Memory B cell (primary cell): ENCODE results near the gene SIGLECL1.

Source experiments
- ATAC-seq: fragments of 150-1000 bp; cut with Tn5 transposase; 2 replicates; pipeline ENCODE4 v1.10.0; 2021; ENCODE audit warnings: low read depth, mild to moderate bottlenecking, moderate library complexity
- DNase-seq, 2 donors: peaks; one replicate each; pipeline ENCODE4 v3.0.0; 2022; ENCODE audit warnings: low spot score in 2 of 2
- H3K27ac Mint-ChIP-seq: one replicate; pipeline ENCODE4 v1.8.0; 2022; ENCODE audit warnings: mild to moderate bottlenecking, moderate library complexity, mixed read lengths
- H3K27me3 Mint-ChIP-seq: one replicate; pipeline ENCODE4 v1.8.0; 2022; ENCODE audit warnings: mixed read lengths
- H3K36me3 Mint-ChIP-seq: one replicate; pipeline ENCODE4 v1.8.0; 2022; ENCODE audit warnings: mild to moderate bottlenecking, mixed read lengths
- H3K4me1 Mint-ChIP-seq: one replicate; pipeline ENCODE4 v1.8.0; 2022; ENCODE audit warnings: mixed read lengths
- H3K4me3 Mint-ChIP-seq: one replicate; pipeline ENCODE4 v1.8.0; 2022; ENCODE audit warnings: mild to moderate bottlenecking, moderate library complexity, mixed read lengths
- H3K9me3 Mint-ChIP-seq: one replicate; pipeline ENCODE4 v1.8.0; 2022; ENCODE audit warnings: mixed read lengths

SIGLECL1 gene

GRCh38 chr19:51259348-51260245 lies 8.7 kb downstream of the SIGLECL1 start:
- H3K9me3 Mint-ChIP-seq: no peaks in the 10 kb centered on the region
- ATAC-seq (no peak), DNase-seq (no peak)
- no peak overlapping the region for H3K27ac Mint-ChIP-seq
- H3K27me3 Mint-ChIP-seq: peaks cover 10% of the 10 kb centered on the region
- H3K4me1 Mint-ChIP-seq: peaks cover 4% of the 10 kb centered on the region
- H3K36me3 Mint-ChIP-seq: no peaks in the 10 kb centered on the region
- H3K4me3 Mint-ChIP-seq: no peak overlapping the region

DNA sequence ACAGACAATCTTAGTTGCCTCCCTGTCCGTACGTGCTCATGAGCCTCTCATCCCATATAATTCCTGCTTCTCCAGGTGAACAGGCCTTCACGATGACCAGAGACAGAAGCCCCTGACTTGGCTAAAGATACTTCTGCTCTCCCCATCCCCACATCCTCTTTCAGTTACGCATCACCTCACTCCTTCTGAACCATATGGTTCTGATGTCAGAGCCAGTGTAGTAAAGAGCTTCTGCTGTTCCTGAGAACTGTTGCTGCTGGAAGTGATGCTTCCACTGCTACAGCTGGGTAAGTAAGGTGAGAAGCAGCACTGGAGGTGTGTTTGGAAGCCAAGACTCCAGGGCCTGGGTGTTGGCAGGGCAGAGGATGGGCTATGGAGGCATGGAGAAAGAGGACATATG lies 12.9 kb downstream of the SIGLECL1 start:
- ATAC-seq: no peak
- Mint-ChIP-seq H3K27me3 (peaks cover 13% of the 10 kb centered on the region), H3K27ac (no peak overlapping the region), H3K9me3 (no peaks in the 10 kb centered on the region), H3K4me1 (no peaks in the 10 kb centered on the region), H3K36me3 (no peaks in the 10 kb centered on the region), H3K4me3 (no peak overlapping the region)
- DNase-seq: no peak

GRCh38 chr19:51271067-51271466 lies 20.2 kb downstream of the SIGLECL1 start:
- Mint-ChIP-seq H3K4me3 (no peak overlapping the region), H3K9me3 (peaks cover 3% of the 10 kb centered on the region), H3K27me3 (peaks cover 10% of the 10 kb centered on the region), H3K36me3 (no peaks in the 10 kb centered on the region), H3K27ac (no peak overlapping the region), H3K4me1 (peaks cover 2% of the 10 kb centered on the region)
- ATAC-seq (no peak), DNase-seq (no peak)

- H3K9me3 Mint-ChIP-seq: peaks cover 3% of the 10 kb centered on the region
- H3K4me1 Mint-ChIP-seq: peaks cover 2% of the 10 kb centered on the region
- no peak for DNase-seq
- H3K27ac Mint-ChIP-seq: no peak overlapping the region
- ATAC-seq: no peak
- no peaks in the 10 kb centered on the region for H3K36me3 Mint-ChIP-seq
- no peak overlapping the region for H3K4me3 Mint-ChIP-seq
- peaks cover 10% of the 10 kb centered on the region for H3K27me3 Mint-ChIP-seq
Observed at GRCh38 chr19:51272183-51272810, 21.4 kb downstream of the SIGLECL1 start.

DNA sequence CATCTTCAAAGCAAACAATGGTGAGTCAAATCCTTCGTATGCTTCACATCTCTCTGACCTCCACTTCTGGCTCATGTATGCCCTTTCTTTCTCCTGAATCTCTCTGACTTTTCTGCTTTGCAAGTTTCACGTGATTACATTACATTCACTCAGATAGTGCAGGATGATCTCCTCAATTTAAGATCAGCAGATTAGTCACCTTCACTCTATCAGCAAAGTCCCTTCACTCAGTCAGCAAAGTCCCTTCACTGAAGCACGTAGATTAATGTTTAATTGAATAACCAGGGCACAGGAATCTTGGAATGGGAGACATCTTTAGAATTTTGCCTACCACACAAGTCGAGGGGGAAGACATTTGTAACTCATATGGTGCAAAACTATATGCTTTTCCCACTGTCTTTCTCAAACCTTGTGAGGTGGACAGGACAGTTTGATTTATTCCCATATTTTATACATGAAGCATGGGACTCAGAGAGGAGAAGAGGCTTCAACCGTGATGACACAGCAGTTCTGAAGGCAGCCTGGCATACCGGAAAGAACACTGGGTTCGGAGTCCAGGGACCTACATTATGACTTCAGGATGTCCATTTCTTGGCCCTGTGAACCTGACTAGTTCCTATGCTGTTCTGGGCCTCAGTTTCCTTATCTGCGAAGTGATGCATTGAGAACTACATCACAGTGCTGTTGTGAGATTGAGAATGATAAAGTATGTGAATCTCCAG lies 23.3 kb downstream of the SIGLECL1 start:
- H3K9me3 Mint-ChIP-seq: peaks cover 4% of the 10 kb centered on the region
- DNase-seq (no peak), ATAC-seq (no peak)
- H3K4me3 Mint-ChIP-seq: no peak overlapping the region
- H3K36me3 Mint-ChIP-seq: no peaks in the 10 kb centered on the region
- peaks cover 13% of the 10 kb centered on the region for H3K27me3 Mint-ChIP-seq
- peaks cover 2% of the 10 kb centered on the region for H3K4me1 Mint-ChIP-seq
- H3K27ac Mint-ChIP-seq: no peak overlapping the region

DNA sequence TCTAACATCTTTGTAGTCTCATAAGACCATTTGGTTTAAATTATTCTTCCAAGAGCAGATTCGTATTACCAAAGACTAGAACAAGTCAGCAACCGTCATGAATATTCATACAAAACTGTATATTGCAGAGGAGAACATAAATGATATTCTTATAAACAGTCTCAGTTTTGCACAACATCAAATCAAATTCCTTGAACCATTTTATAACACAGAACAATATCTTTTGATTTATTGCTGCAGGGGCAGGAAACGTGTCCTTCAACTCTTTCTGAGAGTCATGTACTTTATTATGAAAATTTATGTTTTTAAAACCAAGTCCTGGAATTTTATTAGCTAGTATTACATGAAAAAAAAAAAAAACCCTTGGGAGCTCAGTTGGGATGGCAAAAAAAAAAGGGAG lies 26.2 kb downstream of the SIGLECL1 start:
- Mint-ChIP-seq H3K27me3 (peaks cover 10% of the 10 kb centered on the region), H3K36me3 (no peaks in the 10 kb centered on the region), H3K4me3 (no peak overlapping the region), H3K4me1 (peaks cover 2% of the 10 kb centered on the region), H3K9me3 (peaks cover 4% of the 10 kb centered on the region), H3K27ac (no peak overlapping the region)
- DNase-seq (no peak), ATAC-seq (no peak)

DNA sequence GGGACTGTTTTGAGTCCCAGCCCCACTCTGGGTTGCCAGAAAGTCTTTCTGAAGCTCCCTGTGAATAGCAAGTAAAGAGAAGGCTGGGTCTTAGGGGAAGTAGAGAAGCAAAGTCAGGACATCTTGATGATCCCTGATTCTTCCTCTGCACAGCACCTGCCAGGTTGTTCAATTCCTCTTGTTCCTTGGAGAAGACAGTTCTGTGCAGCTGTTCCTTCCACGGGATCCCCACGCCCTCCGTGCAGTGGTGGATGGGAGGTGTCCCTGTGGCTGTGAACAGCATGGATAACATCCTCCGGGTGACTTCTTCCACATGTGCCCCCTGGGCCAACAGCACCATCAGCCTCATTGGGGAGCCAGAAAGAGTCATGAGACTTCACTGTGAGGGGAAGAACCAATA lies 31.5 kb downstream of the SIGLECL1 start:
- DNase-seq (no peak), ATAC-seq (no peak)
- Mint-ChIP-seq H3K4me3 (no peak overlapping the region), H3K4me1 (no peaks in the 10 kb centered on the region), H3K36me3 (no peaks in the 10 kb centered on the region), H3K27me3 (peaks cover 6% of the 10 kb centered on the region), H3K27ac (no peak overlapping the region), H3K9me3 (peaks cover 6% of the 10 kb centered on the region)

- Mint-ChIP-seq H3K4me3 (no peak overlapping the region), H3K27ac (no peak overlapping the region), H3K4me1 (no peaks in the 10 kb centered on the region), H3K9me3 (peaks cover 7% of the 10 kb centered on the region), H3K27me3 (peaks cover 2% of the 10 kb centered on the region), H3K36me3 (peaks cover 1% of the 10 kb centered on the region)
- no peak for ATAC-seq
- DNase-seq: no peak
Observed at GRCh38 chr19:51285682-51286081, 34.8 kb downstream of the SIGLECL1 start.

DNA sequence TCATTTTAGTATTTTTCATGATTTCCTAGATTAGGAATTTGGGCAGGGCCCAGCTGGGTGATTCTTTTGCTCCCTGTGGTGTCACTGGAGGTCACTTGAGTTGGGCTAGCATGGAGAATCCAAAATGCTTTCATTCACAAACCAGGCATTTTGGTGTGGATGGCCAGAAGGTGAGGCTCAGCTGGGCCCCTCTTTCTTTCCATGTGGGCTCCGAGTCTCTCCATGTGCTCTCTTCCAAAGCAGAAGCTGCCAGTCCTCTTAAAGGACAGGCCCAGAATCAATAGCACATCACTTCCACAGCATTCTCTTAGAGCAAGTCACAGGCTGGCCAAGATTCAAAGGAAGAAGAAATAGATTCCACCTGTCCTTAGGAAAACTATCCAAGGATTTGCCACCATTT lies 38.8 kb downstream of the SIGLECL1 start:
- no peak for ATAC-seq
- Mint-ChIP-seq H3K27me3 (peaks cover 11% of the 10 kb centered on the region), H3K36me3 (peaks cover 1% of the 10 kb centered on the region), H3K4me1 (no peaks in the 10 kb centered on the region), H3K9me3 (peaks cover 2% of the 10 kb centered on the region), H3K4me3 (no peak overlapping the region), H3K27ac (no peak overlapping the region)
- DNase-seq: no peak

GRCh38 chr19:51292971-51293370 lies 42.1 kb downstream of the SIGLECL1 start:
- ATAC-seq (no peak), DNase-seq (no peak)
- peaks cover 2% of the 10 kb centered on the region for H3K9me3 Mint-ChIP-seq
- H3K4me3 Mint-ChIP-seq: no peak overlapping the region
- peaks cover 1% of the 10 kb centered on the region for H3K36me3 Mint-ChIP-seq
- H3K27me3 Mint-ChIP-seq: peaks cover 17% of the 10 kb centered on the region
- H3K4me1 Mint-ChIP-seq: no peaks in the 10 kb centered on the region
- H3K27ac Mint-ChIP-seq: no peak overlapping the region

GRCh38 chr19:51293571-51294210 lies 42.8 kb downstream of the SIGLECL1 start:
- H3K27me3 Mint-ChIP-seq: peaks cover 17% of the 10 kb centered on the region

DNA sequence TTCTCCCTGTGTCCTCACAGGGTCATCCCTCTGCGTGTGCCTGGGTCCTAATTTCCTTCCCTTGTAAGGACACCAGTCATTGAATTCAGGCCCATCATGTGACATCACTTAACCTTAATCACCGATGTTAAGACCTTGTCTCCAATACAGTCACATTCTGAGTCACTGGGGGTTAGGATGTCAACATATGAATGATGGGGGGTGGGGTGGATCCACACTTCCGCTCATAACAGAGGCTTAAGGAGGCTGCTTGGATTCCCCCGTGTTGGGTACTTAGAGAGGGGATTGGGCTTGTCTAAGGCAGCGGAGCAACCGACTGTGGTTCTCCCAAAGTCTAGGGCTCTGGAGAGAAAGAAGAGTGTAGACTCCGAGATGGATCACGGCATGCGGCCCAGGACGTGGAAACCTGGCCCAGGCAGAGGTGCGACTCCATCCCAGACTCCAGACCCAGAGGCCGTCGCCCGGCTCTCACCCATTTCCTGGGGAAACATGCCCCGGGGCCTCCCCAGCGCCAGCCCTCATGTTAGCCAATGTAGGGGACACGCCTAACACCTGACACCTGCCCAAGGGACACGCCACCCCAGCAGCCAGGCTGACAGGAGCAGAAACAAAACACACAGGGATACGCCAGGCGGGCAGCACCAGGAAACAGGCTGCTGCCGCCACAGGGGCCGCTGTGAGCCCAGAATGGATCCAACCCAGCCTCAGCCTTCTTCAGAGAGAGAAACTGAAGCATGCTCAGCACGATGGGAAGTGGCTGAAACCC lies 43.5 kb downstream of the SIGLECL1 start:
- H3K9me3 Mint-ChIP-seq: peaks cover 2% of the 10 kb centered on the region
- DNase-seq (no peak), ATAC-seq (no peak)
- H3K4me1 Mint-ChIP-seq: no peaks in the 10 kb centered on the region
- peaks cover 1% of the 10 kb centered on the region for H3K36me3 Mint-ChIP-seq
- H3K27me3 Mint-ChIP-seq: peaks cover 17% of the 10 kb centered on the region
- H3K4me3 Mint-ChIP-seq: no peak overlapping the region
- H3K27ac Mint-ChIP-seq: no peak overlapping the region

More at GRCh38 chr19:51293571-51294210, 42.8 kb downstream of the SIGLECL1 start:
- Mint-ChIP-seq H3K36me3 (peaks cover 1% of the 10 kb centered on the region), H3K27ac (no peak overlapping the region), H3K4me1 (no peaks in the 10 kb centered on the region), H3K4me3 (no peak overlapping the region), H3K9me3 (peaks cover 2% of the 10 kb centered on the region)
- DNase-seq (no peak), ATAC-seq (no peak)

DNA sequence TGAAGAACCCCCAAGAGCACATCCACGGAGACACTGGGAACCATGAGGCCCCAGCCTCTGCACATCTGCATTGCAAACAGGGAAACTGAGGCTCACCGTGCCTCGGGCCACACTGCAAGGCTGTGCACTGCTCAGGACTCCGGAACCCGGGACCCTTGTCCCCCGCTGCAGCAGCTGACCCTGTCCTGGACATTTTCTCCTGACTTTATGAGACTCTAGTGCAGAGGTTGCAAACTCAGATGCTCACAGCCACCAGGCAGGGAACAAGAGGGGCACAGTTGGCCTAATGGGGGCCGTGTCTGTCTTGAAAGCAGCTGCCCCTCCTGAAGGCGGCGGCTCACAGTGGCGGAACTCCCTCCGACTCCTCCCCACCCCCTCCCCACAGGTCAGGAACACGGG lies 44.1 kb downstream of the SIGLECL1 start:
- DNase-seq: no peak
- H3K36me3 Mint-ChIP-seq: peaks cover 1% of the 10 kb centered on the region
- peaks cover 17% of the 10 kb centered on the region for H3K27me3 Mint-ChIP-seq
- H3K4me1 Mint-ChIP-seq: no peaks in the 10 kb centered on the region
- peaks cover 2% of the 10 kb centered on the region for H3K9me3 Mint-ChIP-seq
- ATAC-seq: no peak
- no peak overlapping the region for H3K4me3 Mint-ChIP-seq
- H3K27ac Mint-ChIP-seq: no peak overlapping the region
